HCT116 (cell line): ENCODE results near the gene CD68. TPM values are rescaled to one million over a fixed set of nuclear protein-coding genes. Genes with fewer than 3 reads are reported as not detected.

Experiments used
- ATAC-seq: fragments of 200-7000 bp; cut with Tn5 transposase; 2 replicates; pipeline ENCODE4 v1.9.1; 2020; ENCODE audit warnings: mild to moderate bottlenecking, moderate library complexity
- BruUV-seq: library from RNA; stranded (reverse); fragments of 400-500 nt; replicated peaks from 2 replicates; lab custom pipeline; 2021; lab: Mats Ljungman, UMichigan
- CTCF ChIA-PET: fragments of 300-600 bp; sonication (Branson Sonifier 250); formaldehyde crosslinking; loops from one replicate; lab custom pipeline; 2021; ENCODE audit warnings: antibody characterized with exemption; lab: Charles Lee
- POLR2A ChIA-PET: fragments of 300-600, 350-600 bp; sonication (Branson Sonifier 250); formaldehyde crosslinking; loops from one replicate; lab custom pipeline; 2021; ENCODE audit warnings: antibody characterized with exemption; lab: Charles Lee
- RAD21 ChIA-PET, 2 experiments: fragments of 300-600 bp; sonication (Branson Sonifier 250); formaldehyde crosslinking; loops; one replicate each; lab custom pipeline; 2023; ENCODE audit warnings: low total read pairs in 2 of 2; ENCODE audit not compliant: uncharacterized antibody in 2 of 2, unreplicated experiment in 2 of 2, low non-redundant PET in 1 of 2; lab: Charles Lee
- DNase-seq: peaks from one replicate; pipeline ENCODE4 v3.0.0-alpha.2; 2010; ENCODE audit warnings: low read depth, low spot score
- H2AFZ ChIP-seq: fragments of 200-600 bp; shearing (Covaris generic), sonication (generic); 2 replicates; pipeline ENCODE4 v1.6.1; 2017; ENCODE audit warnings: low read depth, mixed run types, mixed read lengths, antibody characterized with exemption, low read length; ENCODE audit not compliant: poor library complexity, severe bottlenecking
- H3K27ac ChIP-seq: 2 replicates; pipeline ENCODE4 v1.5.1; 2012; ENCODE audit warnings: low read depth, low read length
- H3K27me3 ChIP-seq: fragments of 200-600 bp; sonication (generic); 2 replicates; pipeline ENCODE4 v1.6.1; 2016; ENCODE audit warnings: mixed run types, low read length, mixed read lengths; ENCODE audit not compliant: insufficient read depth
- H3K36me3 ChIP-seq, 2 experiments: fragments of 200-500 bp in 1 of 2; fragments of 200-600 bp in 1 of 2; sonication (Bioruptor generic) in 1 of 2; sonication (generic) in 1 of 2; 2 replicates each; pipeline versions ENCODE4 v1.5.1 to v1.6.1; 2014 to 2016; ENCODE audit warnings: low read length in 2 of 2, inconsistent platforms in 1 of 2, mixed read lengths in 1 of 2, mixed run types in 1 of 2; ENCODE audit not compliant: insufficient read depth in 2 of 2, control insufficient read depth in 1 of 2
- H3K4me1 ChIP-seq, 2 experiments: fragments of 200-600 bp in 1 of 2; sonication (generic) in 1 of 2; 2 replicates each; pipeline versions ENCODE4 v1.5.1 to v1.6.1; 2012 to 2017; ENCODE audit warnings: low read length in 2 of 2, inconsistent platforms in 1 of 2, mild to moderate bottlenecking in 1 of 2, mixed read lengths in 1 of 2, mixed run types in 1 of 2, moderate library complexity in 1 of 2; ENCODE audit not compliant: insufficient read depth in 2 of 2, control insufficient read depth in 1 of 2
- H3K4me2 ChIP-seq: fragments of 200-600 bp; sonication (generic); 2 replicates; pipeline ENCODE4 v1.6.1; 2017; ENCODE audit warnings: mixed run types, low read length, mixed read lengths
- H3K4me3 ChIP-seq, 2 experiments: fragments of 200-600 bp in 1 of 2; sonication (generic) in 1 of 2; replicated peaks in 1 of 2; 2 replicates each; pipeline ENCODE4 v1.5.1; 2011 to 2016; ENCODE audit warnings: low read length in 2 of 2, control low read depth in 1 of 2, low read depth in 1 of 2, mild to moderate bottlenecking in 1 of 2, mixed read lengths in 1 of 2, mixed run types in 1 of 2
- H3K79me2 ChIP-seq: fragments of 200-600 bp; sonication (generic); 2 replicates; pipeline ENCODE4 v1.6.1; 2017; ENCODE audit warnings: mild to moderate bottlenecking, mixed run types, low read length, moderate library complexity, mixed read lengths; ENCODE audit not compliant: insufficient read depth
- H3K9ac ChIP-seq: fragments of 200-600 bp; sonication (generic); 2 replicates; pipeline ENCODE4 v1.6.1; 2016; ENCODE audit warnings: low read length, mixed read lengths
- H3K9me2 ChIP-seq: fragments of 200-600 bp; sonication (generic), shearing (Covaris generic); 2 replicates; pipeline ENCODE4 v1.6.1; 2017; ENCODE audit warnings: mixed run types, mild to moderate bottlenecking, moderate library complexity; ENCODE audit not compliant: insufficient read depth
- H3K9me3 ChIP-seq, 2 experiments: fragments of 200-500 bp in 1 of 2; fragments of 200-600 bp in 1 of 2; sonication (Bioruptor generic) in 1 of 2; sonication (generic) in 1 of 2; 2 replicates each; pipeline ENCODE4 v1.6.1; 2014 to 2017; ENCODE audit warnings: low read length in 2 of 2, mixed read lengths in 2 of 2, inconsistent platforms in 1 of 2, low read depth in 1 of 2, mild to moderate bottlenecking in 1 of 2, mixed run types in 1 of 2, moderate library complexity in 1 of 2; ENCODE audit not compliant: control insufficient read depth in 1 of 2, insufficient read depth in 1 of 2
- H4K20me1 ChIP-seq: fragments of 200-600 bp; sonication (generic), shearing (Covaris generic); 2 replicates; pipeline ENCODE4 v1.6.1; 2017; ENCODE audit warnings: mixed run types, mild to moderate bottlenecking, moderate library complexity; ENCODE audit not compliant: insufficient read depth
- CTCF ChIP-seq, 3 experiments: fragments of 200-600 bp in 1 of 3; sonication (generic) in 1 of 3; IDR thresholded peaks in 2 of 3; conservative IDR thresholded peaks in 1 of 3; 2 replicates each; pipeline ENCODE4 v1.5.1; 2012 to 2017; ENCODE audit warnings: low read depth in 2 of 3, low read length in 2 of 3, antibody characterized with exemption in 1 of 3, borderline replicate concordance in 1 of 3, control low read depth in 1 of 3, mild to moderate bottlenecking in 1 of 3, mixed read lengths in 1 of 3, mixed run types in 1 of 3, moderate library complexity in 1 of 3; ENCODE audit not compliant: insufficient read depth in 1 of 3
- MAX ChIP-seq: IDR thresholded peaks from 2 replicates; pipeline ENCODE4 v1.6.1; 2012
- POLR2AphosphoS5 ChIP-seq: IDR thresholded peaks from 2 replicates; pipeline ENCODE4 v1.6.1; 2011; ENCODE audit warnings: mild to moderate bottlenecking, low read depth, low read length, moderate library complexity
- RAD21 ChIP-seq: IDR thresholded peaks from 2 replicates; pipeline ENCODE4 v1.6.1; 2012; ENCODE audit warnings: low read depth, mild to moderate bottlenecking
- TCF7L2 ChIP-seq: IDR thresholded peaks from 2 replicates; pipeline ENCODE4 v1.7.0; 2011; ENCODE audit warnings: borderline replicate concordance, inconsistent platforms; ENCODE audit not compliant: insufficient read depth, insufficient read length; ENCODE audit errors: extremely low read depth
- ZBTB33 ChIP-seq: IDR thresholded peaks from 2 replicates; pipeline ENCODE4 v1.6.1; 2011; ENCODE audit warnings: mild to moderate bottlenecking, low read length, moderate library complexity; ENCODE audit not compliant: insufficient replicate concordance; ENCODE audit errors: extremely low read depth
- intact Hi-C: fragments of 100-400 bp; cut with micrococcal nuclease; formaldehyde crosslinking; loops from 2 replicates; pipeline ENCODE4 v1.10.0; 2022
- total RNA-seq: library from RNA; stranded (reverse); gene quantifications from one replicate; pipeline ENCODE4 v1.2.1, GENCODE V29; 2021; ENCODE audit not compliant: unreplicated experiment

CD68 gene
- total RNA-seq, 1 experiment from 2014 or later, result 7.0 TPM

DNA sequence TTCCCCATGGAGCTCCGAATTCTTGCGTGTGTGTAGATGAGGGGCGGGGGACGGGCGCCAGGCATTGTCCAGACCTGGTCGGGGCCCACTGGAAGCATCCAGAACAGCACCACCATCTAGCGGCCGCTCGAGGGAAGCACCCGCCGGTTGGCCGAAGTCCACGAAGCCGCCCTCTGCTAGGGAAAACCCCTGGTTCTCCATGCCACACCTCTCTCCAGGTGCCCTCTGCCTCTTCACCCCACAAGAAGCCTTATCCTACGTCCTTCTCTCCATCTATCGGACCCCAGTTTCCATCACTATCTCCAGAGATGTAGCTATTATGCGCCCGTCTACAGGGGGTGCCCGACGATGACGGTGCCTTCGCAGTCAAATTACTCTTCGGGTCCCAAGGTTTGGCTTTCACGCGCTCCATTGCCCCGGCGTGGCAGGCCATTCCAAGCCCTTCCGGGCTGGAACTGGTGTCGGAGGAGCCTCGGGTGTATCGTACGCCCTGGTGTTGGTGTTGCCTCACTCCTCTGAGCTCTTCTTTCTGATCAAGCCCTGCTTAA is 18.3 kb upstream of the CD68 start:
- ChIA-PET RAD21 (interaction anchor here (1.0 to 1.7 kb wide), 2 partner anchors 11 to 205 kb away, joined by 3 to 4 read pairs; no protein-coding TSS in a partner anchor), CTCF (interaction anchor here (0.6 to 2.4 kb wide), 28 partner anchors 9 to 515 kb away, joined by 3 to 37 read pairs (median 4); partner anchors contain the start of genes CD68, NEURL4, PLSCR3 and SLC2A4), POLR2A (interaction anchor here (0.6 to 2.0 kb wide), 12 partner anchors 11 to 612 kb away, joined by 3 to 7 read pairs (median 3); partner anchors contain the start of genes MPDU1, POLR2A, TMEM102 and TNK1)
- H4K20me1 ChIP-seq, result no peaks in the 10 kb centered on the region
- H3K36me3 ChIP-seq, result peaks cover 22 to 28% of the 10 kb centered on the region in 2 experiments
- peak overlapping the region; percentile 95 for H3K4me2 ChIP-seq
- H3K27ac ChIP-seq, result peak overlapping the region; percentile 86
- intact Hi-C loops, result loop anchor here (1.0 to 10.0 kb wide), 5 partner anchors 47 to 205 kb away; partner anchors contain the start of genes CHRNB1, POLR2A and SLC35G6
- H3K9ac ChIP-seq, result peak overlapping the region; percentile 98
- DNase-seq (peak; percentile 71), ATAC-seq (peak; percentile 76)
- H3K9me2 ChIP-seq, result no peaks in the 10 kb centered on the region
- peaks cover 27 to 55% of the 10 kb centered on the region in 2 experiments for H3K4me1 ChIP-seq
- peak; percentile 90 for TF ChIP-seq RAD21
- no peak for TF ChIP-seq TCF7L2
- no peak for TF ChIP-seq ZBTB33
- TF ChIP-seq POLR2AphosphoS5, result peak; percentile 45; the same call in 1 of the 2 replicates
- TF ChIP-seq MAX, result peak; percentile 73
- TF ChIP-seq CTCF (IDR thresholded peaks at IDR 0.05 in 2 of 3, conservative IDR thresholded peaks at IDR 0.05 in 1 of 3; ENCODE audit: borderline replicate concordance in 1 of 3, insufficient read depth in 1 of 3, low read depth in 2 of 3, low read length in 2 of 3), result peak; percentile 73 to 88 (median 78)
- peak overlapping the region; percentile 79 to 83 for H3K4me3 ChIP-seq
- H3K9me3 ChIP-seq, result no peaks in the 10 kb centered on the region
- H2AFZ ChIP-seq, result no peak overlapping the region
- BruUV-seq, result TSS peak; percentile 82
- H3K79me2 ChIP-seq, result peaks cover 47% of the 10 kb centered on the region
- no peaks in the 10 kb centered on the region for H3K27me3 ChIP-seq
